SK-N-SH treated with all-trans-retinoic acid at 6 μM for 48 hours (cell line): Measurements from ENCODE around the gene PTPRN2.

Source experiments
- CSDC2 ChIP-seq: fragments of 250-450 bp; sonication (Bioruptor Pico); IDR thresholded peaks from 2 replicates; pipeline ENCODE4 v1.5.0; 2020; ENCODE audit warnings: mild to moderate bottlenecking, moderate library complexity
- GLIS3 ChIP-seq: fragments of 250-450 bp; sonication (Bioruptor Pico); IDR thresholded peaks from 2 replicates; pipeline ENCODE4 v1.5.0; 2020; ENCODE audit warnings: mild to moderate bottlenecking, moderate library complexity
- ISL1 ChIP-seq: fragments of 250-450 bp; sonication (Bioruptor Pico); IDR thresholded peaks from 2 replicates; pipeline ENCODE4 v2.1.2; 2022; ENCODE audit warnings: mild to moderate bottlenecking, moderate library complexity
- PPARA ChIP-seq: fragments of 250-450 bp; sonication (Bioruptor Pico); IDR thresholded peaks from 2 replicates; pipeline ENCODE4 v1.5.0; 2020; ENCODE audit warnings: mild to moderate bottlenecking, borderline replicate concordance
- RARB ChIP-seq: fragments of 250-450 bp; sonication (Bioruptor Pico); IDR thresholded peaks from 2 replicates; pipeline ENCODE4 v1.8.0; 2021; ENCODE audit warnings: mild to moderate bottlenecking, moderate library complexity
- ZFP3 ChIP-seq: fragments of 250-450 bp; sonication (Bioruptor Pico); IDR thresholded peaks from 2 replicates; pipeline ENCODE4 v1.5.0; 2020; ENCODE audit warnings: mild to moderate bottlenecking, moderate library complexity
- ZFP30 ChIP-seq: fragments of 450-650 bp; formaldehyde crosslinking; IDR thresholded peaks from 2 replicates; pipeline ENCODE4 v1.5.0; 2022; ENCODE audit warnings: mild to moderate bottlenecking, moderate library complexity
- TF ChIP-seq, protein P1 (sequence below): fragments of 250-450 bp; sonication (Bioruptor Pico); IDR thresholded peaks from 2 replicates; pipeline ENCODE4 v1.5.1; 2021; ENCODE audit warnings: mild to moderate bottlenecking, moderate library complexity
- TF ChIP-seq, protein P2 (sequence below): fragments of 250-450 bp; sonication (Bioruptor Pico); IDR thresholded peaks from 2 replicates; pipeline ENCODE4 v1.8.0; 2020; ENCODE audit warnings: mild to moderate bottlenecking, moderate library complexity, borderline replicate concordance
- TF ChIP-seq, protein P3 (sequence below): fragments of 250-450 bp; sonication (Bioruptor Pico); IDR thresholded peaks from 2 replicates; pipeline ENCODE4 v1.8.0; 2021; ENCODE audit warnings: low read depth, mild to moderate bottlenecking, moderate library complexity, borderline replicate concordance

DNA sequence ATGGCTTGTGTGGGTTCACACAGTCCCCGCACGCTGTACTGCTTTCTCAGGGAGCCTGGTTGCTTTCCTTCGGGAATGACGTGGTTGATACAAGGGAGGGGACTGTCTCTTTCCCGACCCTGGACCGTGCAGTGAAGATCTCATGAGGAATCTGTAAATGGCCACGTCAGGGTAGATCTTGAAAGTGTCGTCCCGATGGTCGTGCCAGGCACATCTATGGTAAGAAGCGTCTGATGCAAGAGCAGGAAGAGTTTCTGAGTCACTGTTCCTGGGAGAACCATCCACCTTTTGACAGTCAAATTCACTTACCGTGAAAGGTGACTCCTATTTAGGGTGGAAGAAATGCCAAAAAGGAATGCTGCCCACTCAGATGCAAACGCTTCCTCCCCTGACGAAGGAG lies 500.4 kb downstream of the PTPRN2 start:
- no peak for TF ChIP-seq ISL1 (CRISPR knock-in tag)
- no peak for TF ChIP-seq GLIS3 (CRISPR knock-in tag)
- TF ChIP-seq, protein P1, sequence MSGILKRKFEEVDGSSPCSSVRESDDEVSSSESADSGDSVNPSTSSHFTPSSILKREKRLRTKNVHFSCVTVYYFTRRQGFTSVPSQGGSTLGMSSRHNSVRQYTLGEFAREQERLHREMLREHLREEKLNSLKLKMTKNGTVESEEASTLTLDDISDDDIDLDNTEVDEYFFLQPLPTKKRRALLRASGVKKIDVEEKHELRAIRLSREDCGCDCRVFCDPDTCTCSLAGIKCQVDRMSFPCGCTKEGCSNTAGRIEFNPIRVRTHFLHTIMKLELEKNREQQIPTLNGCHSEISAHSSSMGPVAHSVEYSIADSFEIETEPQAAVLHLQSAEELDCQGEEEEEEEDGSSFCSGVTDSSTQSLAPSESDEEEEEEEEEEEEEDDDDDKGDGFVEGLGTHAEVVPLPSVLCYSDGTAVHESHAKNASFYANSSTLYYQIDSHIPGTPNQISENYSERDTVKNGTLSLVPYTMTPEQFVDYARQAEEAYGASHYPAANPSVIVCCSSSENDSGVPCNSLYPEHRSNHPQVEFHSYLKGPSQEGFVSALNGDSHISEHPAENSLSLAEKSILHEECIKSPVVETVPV (CRISPR knock-in tag), result no peak
- TF ChIP-seq, protein P2, sequence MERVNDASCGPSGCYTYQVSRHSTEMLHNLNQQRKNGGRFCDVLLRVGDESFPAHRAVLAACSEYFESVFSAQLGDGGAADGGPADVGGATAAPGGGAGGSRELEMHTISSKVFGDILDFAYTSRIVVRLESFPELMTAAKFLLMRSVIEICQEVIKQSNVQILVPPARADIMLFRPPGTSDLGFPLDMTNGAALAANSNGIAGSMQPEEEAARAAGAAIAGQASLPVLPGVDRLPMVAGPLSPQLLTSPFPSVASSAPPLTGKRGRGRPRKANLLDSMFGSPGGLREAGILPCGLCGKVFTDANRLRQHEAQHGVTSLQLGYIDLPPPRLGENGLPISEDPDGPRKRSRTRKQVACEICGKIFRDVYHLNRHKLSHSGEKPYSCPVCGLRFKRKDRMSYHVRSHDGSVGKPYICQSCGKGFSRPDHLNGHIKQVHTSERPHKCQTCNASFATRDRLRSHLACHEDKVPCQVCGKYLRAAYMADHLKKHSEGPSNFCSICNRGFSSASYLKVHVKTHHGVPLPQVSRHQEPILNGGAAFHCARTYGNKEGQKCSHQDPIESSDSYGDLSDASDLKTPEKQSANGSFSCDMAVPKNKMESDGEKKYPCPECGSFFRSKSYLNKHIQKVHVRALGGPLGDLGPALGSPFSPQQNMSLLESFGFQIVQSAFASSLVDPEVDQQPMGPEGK, result no peak
- TF ChIP-seq RARB (CRISPR knock-in tag), result no peak
- TF ChIP-seq ZFP30, result no peak
- TF ChIP-seq ZFP3 (CRISPR knock-in tag), result no peak
- no peak for TF ChIP-seq CSDC2 (CRISPR knock-in tag)
- TF ChIP-seq, protein P3, sequence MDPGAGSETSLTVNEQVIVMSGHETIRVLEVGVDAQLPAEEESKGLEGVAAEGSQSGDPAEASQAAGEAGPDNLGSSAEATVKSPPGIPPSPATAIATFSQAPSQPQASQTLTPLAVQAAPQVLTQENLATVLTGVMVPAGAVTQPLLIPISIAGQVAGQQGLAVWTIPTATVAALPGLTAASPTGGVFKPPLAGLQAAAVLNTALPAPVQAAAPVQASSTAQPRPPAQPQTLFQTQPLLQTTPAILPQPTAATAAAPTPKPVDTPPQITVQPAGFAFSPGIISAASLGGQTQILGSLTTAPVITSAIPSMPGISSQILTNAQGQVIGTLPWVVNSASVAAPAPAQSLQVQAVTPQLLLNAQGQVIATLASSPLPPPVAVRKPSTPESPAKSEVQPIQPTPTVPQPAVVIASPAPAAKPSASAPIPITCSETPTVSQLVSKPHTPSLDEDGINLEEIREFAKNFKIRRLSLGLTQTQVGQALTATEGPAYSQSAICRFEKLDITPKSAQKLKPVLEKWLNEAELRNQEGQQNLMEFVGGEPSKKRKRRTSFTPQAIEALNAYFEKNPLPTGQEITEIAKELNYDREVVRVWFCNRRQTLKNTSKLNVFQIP (CRISPR knock-in tag), result no peak
- TF ChIP-seq PPARA (CRISPR knock-in tag), result no peak
